K562 (cell line): ENCODE data around the gene PRICKLE4. TPM values are rescaled to one million over a fixed set of nuclear protein-coding genes. Genes with fewer than 3 reads are reported as not detected.

Experiments used
- ATAC-seq: fragments of 200-7000 bp; cut with Tn5 transposase; 3 replicates; pipeline ENCODE4 v1.9.1; 2020; ENCODE audit warnings: moderate library complexity
- BruUV-seq: library from RNA; stranded (reverse); fragments of 400-500 nt; replicated peaks from 2 replicates; lab custom pipeline; 2021; lab: Mats Ljungman, UMichigan
- CTCF ChIA-PET: fragments of 300-600 bp; formaldehyde crosslinking; extraction: SDS; loops from one replicate; lab custom pipeline; 2021; ENCODE audit warnings: low intra/inter-chr PET ratio; lab: Yijun Ruan, JAX
- POLR2A ChIA-PET: fragments of 300-600, 350-650 bp; sonication (Branson Sonifier 250); formaldehyde crosslinking; extraction: SDS; loops from one replicate; lab custom pipeline; 2021; ENCODE audit warnings: antibody characterized with exemption, inconsistent platforms; lab: Yijun Ruan, JAX
- DNase-seq, 4 experiments: peaks; one replicate each; pipeline versions ENCODE4 v3.0.0 to v3.0.0-alpha.2; 2011 to 2018; ENCODE audit warnings: low spot score in 3 of 4, mixed read lengths in 3 of 4; ENCODE audit errors: extremely low read depth in 1 of 4
- FAIRE-seq: peaks from 2 replicates; lab custom pipeline; 2011; peaks lifted over from hg19 to GRCh38; lab: Jason Lieb, UNC
- H2AFZ ChIP-seq: 2 replicates; pipeline ENCODE4 v1.6.0; 2011; ENCODE audit warnings: low read depth, low read length, control low read depth, inconsistent platforms
- H3K27ac ChIP-seq: fragments of 200-600 bp; 3 replicates; pipeline ENCODE4 v1.8.0; 2011; ENCODE audit warnings: low read depth, mild to moderate bottlenecking, control low read depth, inconsistent platforms, low read length, moderate library complexity, mixed read lengths; ENCODE audit errors: extremely low read depth
- H3K27me3 ChIP-seq, 2 experiments: fragments of 300-600 bp in 1 of 2; 2 replicates in 1 of 2; 3 replicates in 1 of 2; pipeline versions ENCODE4 v1.6.0 to v1.8.0; 2011; ENCODE audit warnings: inconsistent platforms in 2 of 2, low read length in 2 of 2, mild to moderate bottlenecking in 1 of 2, mixed read lengths in 1 of 2, moderate library complexity in 1 of 2; ENCODE audit not compliant: control insufficient read depth in 2 of 2, insufficient read depth in 2 of 2
- H3K36me3 ChIP-seq: fragments of 300-600 bp; 3 replicates; pipeline ENCODE4 v1.8.0; 2011; ENCODE audit warnings: mild to moderate bottlenecking, low read length, inconsistent platforms; ENCODE audit not compliant: control insufficient read depth, insufficient read depth
- H3K4me1 ChIP-seq, 2 experiments: fragments of 200-600 bp in 1 of 2; replicated peaks in 1 of 2; 2 replicates in 1 of 2; 3 replicates in 1 of 2; pipeline versions ENCODE4 v1.5.1 to v1.8.0; 2011; ENCODE audit warnings: inconsistent platforms in 2 of 2, low read length in 2 of 2, mild to moderate bottlenecking in 1 of 2, mixed read lengths in 1 of 2, moderate library complexity in 1 of 2; ENCODE audit not compliant: control insufficient read depth in 2 of 2, insufficient read depth in 2 of 2
- H3K4me2 ChIP-seq: 2 replicates; pipeline ENCODE4 v1.6.1; 2011; ENCODE audit warnings: low read length, control low read depth, inconsistent platforms, mixed read lengths; ENCODE audit not compliant: insufficient read depth
- H3K4me3 ChIP-seq: fragments of 200-600 bp; sonication (generic), shearing (Covaris generic); 2 replicates; pipeline ENCODE4 v1.5.1; 2016; ENCODE audit warnings: control low read depth, inconsistent platforms
- H3K79me2 ChIP-seq: fragments of 200-600 bp; 3 replicates; pipeline ENCODE4 v1.8.0; 2011; ENCODE audit warnings: low read length, inconsistent platforms; ENCODE audit not compliant: control insufficient read depth, insufficient read depth
- H3K9ac ChIP-seq, 2 experiments: 2 replicates each; pipeline versions ENCODE4 v1.6.0 to v1.6.1; 2011; ENCODE audit warnings: low read depth in 2 of 2, low read length in 2 of 2, control low read depth in 1 of 2, inconsistent platforms in 1 of 2, mild to moderate bottlenecking in 1 of 2, mixed read lengths in 1 of 2; ENCODE audit not compliant: insufficient read depth in 1 of 2
- H3K9me1 ChIP-seq: one replicate; pipeline ENCODE4 v1.6.0; 2011; ENCODE audit warnings: inconsistent platforms, mild to moderate bottlenecking, low read length, moderate library complexity; ENCODE audit not compliant: control insufficient read depth, insufficient read depth
- H3K9me3 ChIP-seq: replicated peaks from 2 replicates; pipeline ENCODE4 v1.5.1; 2011; ENCODE audit warnings: low read depth, low read length, inconsistent platforms; ENCODE audit not compliant: control insufficient read depth, insufficient read depth
- H4K20me1 ChIP-seq: replicated peaks from 2 replicates; pipeline ENCODE4 v1.6.1; 2011; ENCODE audit warnings: low read length, inconsistent platforms, mixed read lengths; ENCODE audit not compliant: control insufficient read depth, insufficient read depth
- ARID1B ChIP-seq: fragments of 450-650 bp; IDR thresholded peaks from 2 replicates; pipeline ENCODE4 v1.6.1; 2016; ENCODE audit warnings: antibody characterized with exemption, mild to moderate bottlenecking, inconsistent platforms
- ASH1L ChIP-seq: fragments of 450-650 bp; IDR thresholded peaks from 2 replicates; pipeline ENCODE4 v1.6.1; 2018; ENCODE audit warnings: borderline replicate concordance, mild to moderate bottlenecking, low read depth; ENCODE audit not compliant: partially characterized antibody
- CBFA2T2 ChIP-seq: fragments of 450-650 bp; conservative IDR thresholded peaks from 2 replicates; pipeline ENCODE4 v1.6.1; 2017; ENCODE audit warnings: mild to moderate bottlenecking
- CBFA2T3 ChIP-seq: fragments of 450-650 bp; IDR thresholded peaks from 2 replicates; pipeline ENCODE4 v1.6.1; 2017
- CREB1 ChIP-seq, 2 experiments: sonication (generic) in 1 of 2; formaldehyde crosslinking in 1 of 2; IDR thresholded peaks; 2 replicates each; pipeline versions ENCODE4 v1.6.1 to v1.8.0; 2012 to 2022; ENCODE audit warnings: inconsistent platforms in 1 of 2, mild to moderate bottlenecking in 1 of 2, missing genetic modification reagents in 1 of 2, moderate library complexity in 1 of 2
- E2F1 ChIP-seq: sonication (generic); formaldehyde crosslinking; IDR thresholded peaks from 2 replicates; pipeline ENCODE4 v1.8.1; 2023; ENCODE audit warnings: mild to moderate bottlenecking, missing genetic modification reagents, moderate library complexity
- HDAC2 ChIP-seq: fragments of 450-650 bp; IDR thresholded peaks from 2 replicates; pipeline ENCODE4 v1.6.1; 2016; ENCODE audit warnings: mild to moderate bottlenecking
- HMGXB4 ChIP-seq: sonication (generic); formaldehyde crosslinking; IDR thresholded peaks from 2 replicates; pipeline ENCODE4 v1.8.1; 2023; ENCODE audit warnings: mild to moderate bottlenecking, missing genetic modification reagents
- KHSRP ChIP-seq: fragments of 450-650 bp; IDR thresholded peaks from 2 replicates; pipeline ENCODE4 v1.6.1; 2017
- NCOR1 ChIP-seq: fragments of 450-650 bp; IDR thresholded peaks from 2 replicates; pipeline ENCODE4 v1.6.1; 2016; ENCODE audit warnings: mild to moderate bottlenecking, moderate library complexity
- NFE2 ChIP-seq: IDR thresholded peaks from 2 replicates; pipeline ENCODE4 v1.6.1; 2014; ENCODE audit warnings: antibody characterized with exemption, low read depth
- PATZ1 ChIP-seq: fragments of 250-450 bp; sonication (Bioruptor Pico); IDR thresholded peaks from 2 replicates; pipeline ENCODE4 v1.5.0; 2020; ENCODE audit warnings: mild to moderate bottlenecking, borderline replicate concordance
- TAL1 ChIP-seq: fragments of 450-650 bp; IDR thresholded peaks from 2 replicates; pipeline ENCODE4 v1.6.1; 2016; ENCODE audit warnings: mild to moderate bottlenecking
- TCF3 ChIP-seq: sonication (generic); formaldehyde crosslinking; IDR thresholded peaks from 2 replicates; pipeline ENCODE4 v1.4.0; 2020; ENCODE audit warnings: mild to moderate bottlenecking, missing genetic modification reagents
- TEAD4 ChIP-seq, 2 experiments: sonication (generic) in 1 of 2; formaldehyde crosslinking in 1 of 2; IDR thresholded peaks; 2 replicates each; pipeline versions ENCODE4 v1.6.1 to v1.8.0; 2012 to 2022; ENCODE audit warnings: borderline replicate concordance in 1 of 2, inconsistent platforms in 1 of 2, low read length in 1 of 2, mild to moderate bottlenecking in 1 of 2, missing genetic modification reagents in 1 of 2
- ZNF830 ChIP-seq: fragments of 250-450 bp; sonication (Bioruptor Pico); IDR thresholded peaks from 2 replicates; pipeline ENCODE4 v1.5.0; 2021; ENCODE audit warnings: mild to moderate bottlenecking
- WGBS: fragments of 100-300 bp; shearing (Covaris generic); methylation state at CpG from one replicate; pipeline ENCODE4 v1.1.6; 2016; ENCODE audit warnings: low coverage, mixed read lengths; ENCODE audit not compliant: insufficient coverage; ENCODE audit errors: missing lambda C conversion rate; 5-methylcytosine and 5-hydroxymethylcytosine counted together
- in situ Hi-C: fragments of 300-500 bp; cut with MboI; formaldehyde crosslinking; loops from 4 replicates; pipeline ENCODE4 v1.15.0; 2018; ENCODE audit warnings: inconsistent platforms, mixed read lengths
- intact Hi-C: fragments of 100-400 bp; cut with micrococcal nuclease; formaldehyde crosslinking; loops from 2 replicates; pipeline ENCODE4 v1.14.2; 2022
- polyA plus RNA-seq, 8 experiments: library from polyadenylated mRNA; depleted of rRNA in 4 of 8; stranded (reverse) in 5 of 8; unstranded in 3 of 8; fragments of >200 nt; fragmentation: Nextera tagmentation in 2 of 8; fragmentation: Illumina TruSeq in 1 of 8; extraction: Ambion mirVana in 2 of 8; extraction: Trizol in 1 of 8; gene quantifications; 2 replicates each; pipeline versions ENCODE4 v1.2.1 to v1.2.3, GENCODE V29; 2011 to 2014; ENCODE audit warnings: inconsistent platforms in 1 of 8, missing spikeins in 1 of 8
- total RNA-seq, 7 experiments: library from RNA; depleted of rRNA in 6 of 7; stranded (reverse); fragments of >200 nt in 6 of 7; fragmentation: Illumina TruSeq in 2 of 7; extraction: Trizol in 2 of 7; gene quantifications; 2 replicates each; pipeline versions ENCODE4 v1.2.1 to v1.2.3, GENCODE V29; 2011 to 2021; ENCODE audit warnings: low replicate concordance in 1 of 7

The PRICKLE4 gene
- total and polyA plus RNA-seq, 9 of the 15 experiments (the other 6 are each of a cell fraction or from before 2014, with no cell fraction given), result 0.20 to 0.32 (median 0.27) TPM; not detected in 6

GRCh38 chr6:41789390-41789724, 8.8 kb downstream of the PRICKLE4 start:
- peak overlapping the region; percentile 84 for H3K4me2 ChIP-seq
- H3K27me3 ChIP-seq, result no peaks in the 10 kb centered on the region
- H4K20me1 ChIP-seq, result peaks cover 5% of the 10 kb centered on the region; the same call in 1 of the 2 replicates
- no peaks in the 10 kb centered on the region for H3K9me3 ChIP-seq
- 23% methylated on average over 3 of the region's 3 CpGs for WGBS
- DNase-seq (peak in 1 of 4 experiments; percentile 36), ATAC-seq (no peak), FAIRE-seq (peak; percentile 54)
- ChIA-PET POLR2A (interaction anchor here (0.6 to 7.1 kb wide), 4 partner anchors 11 to 259 kb away, joined by 3 to 37 read pairs (median 3); no protein-coding TSS in a partner anchor), CTCF (no interaction called here)
- TSS peak; percentile 58 for BruUV-seq
- H3K79me2 ChIP-seq, result peaks cover 48% of the 10 kb centered on the region
- in situ Hi-C loops (loop anchor here (5.0 to 10.0 kb wide), 3 partner anchors 118 to 435 kb away; no protein-coding TSS in a partner anchor), intact Hi-C loops (loop anchor here (5.0 kb wide), 1 partner anchor 58 kb away; no protein-coding TSS in a partner anchor)
- H3K36me3 ChIP-seq, result peaks cover 46% of the 10 kb centered on the region
- no peak overlapping the region for H2AFZ ChIP-seq
- no peaks in the 10 kb centered on the region for H3K9me1 ChIP-seq
- H3K27ac ChIP-seq, result peak overlapping the region; percentile 46
- peaks cover 30% of the 10 kb centered on the region in 2 experiments for H3K4me1 ChIP-seq
- H3K4me3 ChIP-seq, result peak overlapping the region; percentile 87
- peak overlapping the region; percentile 67 to 88; a peak in 3 of 4 replicates for H3K9ac ChIP-seq
- 0 out of 2 replicates have a peak, but pooled peaks have one; percentile 33 for TF ChIP-seq HDAC2
- TF ChIP-seq ASH1L, result no peak
- TF ChIP-seq ARID1B, result peak; percentile 50; the same call in 1 of the 2 replicates
- no peak for TF ChIP-seq NFE2
- peak; percentile 58 for TF ChIP-seq TCF3 (CRISPR knock-in tag)
- TF ChIP-seq PATZ1 (CRISPR knock-in tag), result no peak
- peak; percentile 83 for TF ChIP-seq CBFA2T3
- peak; percentile 75 for TF ChIP-seq TEAD4 (IDR thresholded peaks at IDR 0.05; ENCODE audit: low read length)
- TF ChIP-seq TEAD4 (CRISPR knock-in tag; IDR thresholded peaks at IDR 0.05; ENCODE audit: borderline replicate concordance), result no peak
- TF ChIP-seq E2F1 (CRISPR knock-in tag), result no peak
- TF ChIP-seq CREB1 (IDR thresholded peaks at IDR 0.05), result no peak
- no peak for TF ChIP-seq CREB1 (CRISPR knock-in tag; IDR thresholded peaks at IDR 0.05)
- no peak for TF ChIP-seq ZNF830 (CRISPR knock-in tag)
- no peak for TF ChIP-seq KHSRP
- TF ChIP-seq TAL1, result peak; percentile 66
- TF ChIP-seq HMGXB4, result no peak
- peak; percentile 68 for TF ChIP-seq CBFA2T2
- TF ChIP-seq NCOR1, result peak; percentile 27; the same call in 1 of the 2 replicates
